Measurements from ENCODE around the gene PCSK7. TPM values are rescaled to one million over a fixed set of nuclear protein-coding genes. Genes with fewer than 3 reads are reported as not detected.
A peak's percentile ranks its signal among the peaks of the same experiment; 100 is the strongest.
"Not testable (repeated sequence)": the region's sequence is repeated elsewhere in the genome, so short reads cannot be mapped to it uniquely, and the experiment has no call there.

PCSK7 gene
- total RNA-seq, 1 donor from 2014 or later = 14.2 TPM

- Histone ChIP-seq H2AFZ (replicated peaks) (no peak overlapping the region), H3K27ac (no peak overlapping the region), H3K9me3 (ENCODE audit: low read depth) (no peaks in the 10 kb centered on the region), H4K20me1 (ENCODE audit: low read depth) (no peaks in the 10 kb centered on the region), H3K27me3 (no peaks in the 10 kb centered on the region), H3F3A (ENCODE audit: low read depth) (no peaks in the 10 kb centered on the region), H3K4me2 (no peak overlapping the region), H3K4me3 (no peak overlapping the region), H3K4me1 (no peaks in the 10 kb centered on the region), H3K36me3 (no peaks in the 10 kb centered on the region), H3K79me2 (ENCODE audit: low read depth) (no peaks in the 10 kb centered on the region), H3K9ac (no peak overlapping the region)
- peaks cover 2% of the 10 kb centered on the region for H3K27me3 Mint-ChIP-seq (ENCODE audit: insufficient read depth, low read depth)
- H3K9me3 Mint-ChIP-seq = no peaks in the 10 kb centered on the region
- H3K27ac Mint-ChIP-seq = peak overlapping the region; percentile 92
- TF ChIP-seq EZH2phosphoT487 (IDR thresholded peaks at IDR 0.05) (no peak), CTCF (IDR thresholded peaks at IDR 0.05) (no peak), EZH2 (IDR thresholded peaks at IDR 0.05) (no peak)
- peaks cover 7% of the 10 kb centered on the region for H3K36me3 Mint-ChIP-seq
- peak overlapping the region; percentile 19 for H3K4me3 Mint-ChIP-seq
- no peak for DNase-seq (ENCODE audit: low spot score)
- H3K4me1 Mint-ChIP-seq = no peaks in the 10 kb centered on the region
Observed at GRCh38 chr11:117187007-117187406, 44.9 kb downstream of the PCSK7 start.

GRCh38 chr11:117186431-117186761 is 45.5 kb downstream of the PCSK7 start:
- no peak for TF ChIP-seq EZH2 (IDR thresholded peaks at IDR 0.05)
- TF ChIP-seq CTCF (IDR thresholded peaks at IDR 0.05) = no peak
- TF ChIP-seq EZH2phosphoT487 (IDR thresholded peaks at IDR 0.05) = no peak
- no peak overlapping the region for H3K27ac Mint-ChIP-seq
- no peaks in the 10 kb centered on the region for H3K9me3 ChIP-seq (ENCODE audit: low read depth)
- peaks cover 4% of the 10 kb centered on the region for H3K36me3 Mint-ChIP-seq
- no peaks in the 10 kb centered on the region for H3K79me2 ChIP-seq (ENCODE audit: low read depth)
- H3K27me3 ChIP-seq = no peaks in the 10 kb centered on the region
- no peak overlapping the region for H3K9ac ChIP-seq
- no peak overlapping the region for H3K4me3 ChIP-seq
- no peaks in the 10 kb centered on the region for H3K4me1 Mint-ChIP-seq
- H3F3A ChIP-seq (ENCODE audit: low read depth) = no peaks in the 10 kb centered on the region
- H3K4me2 ChIP-seq = no peak overlapping the region
- no peaks in the 10 kb centered on the region for H4K20me1 ChIP-seq (ENCODE audit: low read depth)
- H3K27ac ChIP-seq = no peak overlapping the region
- no peak for DNase-seq (ENCODE audit: low spot score)
- H3K27me3 Mint-ChIP-seq (ENCODE audit: insufficient read depth, low read depth) = peaks cover 2% of the 10 kb centered on the region
- no peak overlapping the region for H3K4me3 Mint-ChIP-seq
- no peaks in the 10 kb centered on the region for H3K9me3 Mint-ChIP-seq
- H2AFZ ChIP-seq (replicated peaks) = no peak overlapping the region
- H3K4me1 ChIP-seq = no peaks in the 10 kb centered on the region
- H3K36me3 ChIP-seq = no peaks in the 10 kb centered on the region

GRCh38 chr11:117185736-117186430 is 46.0 kb downstream of the PCSK7 start:
- H3K9me3 Mint-ChIP-seq = no peaks in the 10 kb centered on the region
- H3K27ac Mint-ChIP-seq = no peak overlapping the region
- Histone ChIP-seq H3K36me3 (no peaks in the 10 kb centered on the region), H3K9ac (no peak overlapping the region), H3K4me1 (peaks cover 2% of the 10 kb centered on the region), H3K27ac (no peak overlapping the region), H3K27me3 (no peaks in the 10 kb centered on the region), H2AFZ (replicated peaks) (no peak overlapping the region), H4K20me1 (ENCODE audit: low read depth) (no peaks in the 10 kb centered on the region), H3K79me2 (ENCODE audit: low read depth) (peaks cover under 1% of the 10 kb centered on the region), H3K4me2 (no peak overlapping the region), H3F3A (ENCODE audit: low read depth) (no peaks in the 10 kb centered on the region), H3K9me3 (ENCODE audit: low read depth) (no peaks in the 10 kb centered on the region), H3K4me3 (no peak overlapping the region)
- peaks cover 4% of the 10 kb centered on the region for H3K36me3 Mint-ChIP-seq
- TF ChIP-seq EZH2phosphoT487 (IDR thresholded peaks at IDR 0.05) (no peak), EZH2 (IDR thresholded peaks at IDR 0.05) (no peak)
- H3K27me3 Mint-ChIP-seq (ENCODE audit: insufficient read depth, low read depth) = peaks cover 2% of the 10 kb centered on the region
- H3K4me3 Mint-ChIP-seq = no peak overlapping the region
- DNase-seq (ENCODE audit: low spot score) = no peak
- peaks cover 4% of the 10 kb centered on the region for H3K4me1 Mint-ChIP-seq

GRCh38 chr11:117183724-117184349 is 48.0 kb downstream of the PCSK7 start:
- H3K4me3 ChIP-seq = no peak overlapping the region
- H3K4me1 ChIP-seq = peaks cover 11% of the 10 kb centered on the region
- no peak overlapping the region for H3K4me3 Mint-ChIP-seq
- H3K27ac ChIP-seq = no peak overlapping the region
- H3K9ac ChIP-seq = no peak overlapping the region
- H3K27ac Mint-ChIP-seq = no peak overlapping the region
- H3K79me2 ChIP-seq (ENCODE audit: low read depth) = peaks cover 4% of the 10 kb centered on the region
- H3K9me3 Mint-ChIP-seq = no peaks in the 10 kb centered on the region
- no peaks in the 10 kb centered on the region for H3K36me3 ChIP-seq
- peaks cover 13% of the 10 kb centered on the region for H3F3A ChIP-seq (ENCODE audit: low read depth)
- H4K20me1 ChIP-seq (ENCODE audit: low read depth) = no peaks in the 10 kb centered on the region
- DNase-seq (ENCODE audit: low spot score) = no peak
- H3K27me3 Mint-ChIP-seq (ENCODE audit: insufficient read depth, low read depth) = peaks cover 2% of the 10 kb centered on the region
- no peaks in the 10 kb centered on the region for H3K9me3 ChIP-seq (ENCODE audit: low read depth)
- no peak overlapping the region for H2AFZ ChIP-seq (replicated peaks)
- peaks cover 4% of the 10 kb centered on the region for H3K36me3 Mint-ChIP-seq
- no peaks in the 10 kb centered on the region for H3K27me3 ChIP-seq
- peaks cover 14% of the 10 kb centered on the region for H3K4me1 Mint-ChIP-seq
- no peak overlapping the region for H3K4me2 ChIP-seq
- no peak for TF ChIP-seq EZH2 (IDR thresholded peaks at IDR 0.05)
- no peak for TF ChIP-seq CTCF (IDR thresholded peaks at IDR 0.05)
- no peak for TF ChIP-seq EZH2phosphoT487 (IDR thresholded peaks at IDR 0.05)

GRCh38 chr11:117183178-117183577 is 48.7 kb downstream of the PCSK7 start:
- H3K4me1 Mint-ChIP-seq = peaks cover 16% of the 10 kb centered on the region
- not testable (repeated sequence) for H3K36me3 Mint-ChIP-seq; H3K4me3 Mint-ChIP-seq; H3K27ac ChIP-seq; H3K4me2 ChIP-seq; H3K9me3 ChIP-seq (ENCODE audit: low read depth); H3K9ac ChIP-seq; H3K27ac Mint-ChIP-seq; DNase-seq (ENCODE audit: low spot score); H3K9me3 Mint-ChIP-seq; H3K4me3 ChIP-seq; H2AFZ ChIP-seq (replicated peaks); H3K27me3 ChIP-seq; H3K79me2 ChIP-seq (ENCODE audit: low read depth); H3K27me3 Mint-ChIP-seq (ENCODE audit: insufficient read depth, low read depth); H4K20me1 ChIP-seq (ENCODE audit: low read depth); H3K36me3 ChIP-seq
- Histone ChIP-seq H3F3A (ENCODE audit: low read depth) (peaks cover 20% of the 10 kb centered on the region), H3K4me1 (peaks cover 11% of the 10 kb centered on the region)

Measured in neural progenitor cell (in vitro differentiated cells).